GM12878 (cell line): Measurements from ENCODE around the gene KNSTRN. TPM values are rescaled to one million over a fixed set of nuclear protein-coding genes. Genes with fewer than 3 reads are reported as not detected.

Experiments
- PML ChIP-seq: IDR thresholded peaks from 2 replicates; pipeline ENCODE4 v1.6.1; 2012; ENCODE audit warnings: low read length, inconsistent platforms
- RCOR1 ChIP-seq: conservative IDR thresholded peaks from 2 replicates; pipeline ENCODE4 v1.6.1; 2012; ENCODE audit warnings: low read depth, low read length, improper control_type of control experiment
- polyA plus RNA-seq, 11 experiments: library from polyadenylated mRNA; depleted of rRNA in 4 of 11; unstranded in 6 of 11; stranded (reverse) in 5 of 11; fragments of >200 nt; fragmentation: Nextera tagmentation in 4 of 11; fragmentation: Illumina TruSeq in 1 of 11; extraction: Ambion mirVana in 4 of 11; extraction: Trizol in 1 of 11; gene quantifications; 1 replicate in 1 of 11; 2 replicates in 10 of 11; pipeline versions ENCODE4 v1.2.1 to v1.2.3, GENCODE V29; 2011 to 2016; ENCODE audit warnings: inconsistent platforms in 2 of 11, missing spikeins in 2 of 11, low read depth in 1 of 11
- total RNA-seq, 4 experiments: library from RNA; depleted of rRNA in 3 of 4; stranded (reverse); fragments of >200 nt in 3 of 4; fragmentation: Illumina TruSeq in 1 of 4; extraction: Trizol in 1 of 4; gene quantifications; 2 replicates each; pipeline versions ENCODE4 v1.2.1 to v1.2.3, GENCODE V29; 2013 to 2021
- TF ChIP-seq, protein P1 (sequence below): IDR thresholded peaks from 2 replicates; pipeline ENCODE4 v1.6.1; 2011; ENCODE audit warnings: low read depth, low read length, improper control_type of control experiment, borderline replicate concordance
- TF ChIP-seq, protein P2 (sequence below): IDR thresholded peaks from 2 replicates; pipeline ENCODE4 v1.6.1; 2011; ENCODE audit warnings: borderline replicate concordance, low read depth, mild to moderate bottlenecking, moderate library complexity, mixed read lengths, low read length; ENCODE audit not compliant: insufficient read depth; ENCODE audit errors: extremely low read length
- TF ChIP-seq, protein P3 (sequence below): fragments of 450-650 bp; IDR thresholded peaks from 2 replicates; pipeline ENCODE4 v1.6.1; 2017; ENCODE audit warnings: antibody characterized with exemption, mild to moderate bottlenecking, moderate library complexity

The KNSTRN gene
- total and polyA plus RNA-seq, 10 of the 15 experiments (the other 5 are each of a cell fraction or from before 2014, with no cell fraction given): 30.3 to 72.1 (median 47.1) TPM

DNA sequence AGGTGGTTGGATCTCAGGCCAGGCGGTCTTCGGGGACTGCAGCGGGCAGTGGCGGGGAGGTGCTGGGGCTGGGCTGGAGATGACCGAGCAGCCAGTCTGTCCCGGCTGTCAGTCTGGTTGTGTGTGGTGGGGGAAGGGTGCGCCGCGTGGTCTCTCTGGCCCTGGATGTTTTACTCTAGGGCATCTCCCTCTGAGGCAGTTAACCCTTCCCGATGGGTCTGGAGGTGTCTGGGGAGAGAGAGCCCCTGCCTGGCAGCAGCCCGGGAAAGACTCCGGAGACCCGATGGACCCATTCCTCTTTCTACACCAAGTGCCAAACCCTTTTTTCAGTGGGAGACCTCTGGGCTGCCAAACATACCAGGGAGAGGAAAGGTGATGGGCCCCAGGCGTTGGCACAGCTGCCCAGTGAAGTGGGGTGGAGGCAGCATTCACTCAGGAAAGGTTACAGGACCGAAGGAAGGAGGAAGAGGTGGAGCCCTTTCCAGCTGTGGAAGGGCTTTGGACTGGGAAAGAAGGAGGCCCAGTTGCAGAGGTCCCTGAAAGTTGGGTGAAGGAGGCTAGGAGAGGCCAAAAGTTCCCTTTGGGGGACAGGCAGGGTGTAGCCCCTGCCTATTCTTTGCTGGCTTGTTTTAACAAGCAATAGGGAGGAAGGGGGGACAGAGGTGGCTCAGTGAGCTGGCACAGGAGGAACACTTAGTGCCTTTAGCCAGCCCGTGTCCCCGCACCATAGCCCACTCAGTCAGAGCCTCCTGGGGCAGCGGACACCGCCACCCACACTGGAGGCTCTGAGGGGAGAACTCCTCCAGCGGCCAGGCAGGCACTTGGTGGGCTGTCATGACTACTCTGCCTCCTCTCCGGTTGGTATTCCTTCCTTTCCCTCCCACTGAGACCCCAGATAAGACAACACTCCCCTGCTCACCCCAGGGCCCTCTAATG, 55.5 kb downstream of the KNSTRN start (continued):
- TF ChIP-seq, protein P1, sequence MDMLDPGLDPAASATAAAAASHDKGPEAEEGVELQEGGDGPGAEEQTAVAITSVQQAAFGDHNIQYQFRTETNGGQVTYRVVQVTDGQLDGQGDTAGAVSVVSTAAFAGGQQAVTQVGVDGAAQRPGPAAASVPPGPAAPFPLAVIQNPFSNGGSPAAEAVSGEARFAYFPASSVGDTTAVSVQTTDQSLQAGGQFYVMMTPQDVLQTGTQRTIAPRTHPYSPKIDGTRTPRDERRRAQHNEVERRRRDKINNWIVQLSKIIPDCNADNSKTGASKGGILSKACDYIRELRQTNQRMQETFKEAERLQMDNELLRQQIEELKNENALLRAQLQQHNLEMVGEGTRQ: no peak
- TF ChIP-seq, protein P2, sequence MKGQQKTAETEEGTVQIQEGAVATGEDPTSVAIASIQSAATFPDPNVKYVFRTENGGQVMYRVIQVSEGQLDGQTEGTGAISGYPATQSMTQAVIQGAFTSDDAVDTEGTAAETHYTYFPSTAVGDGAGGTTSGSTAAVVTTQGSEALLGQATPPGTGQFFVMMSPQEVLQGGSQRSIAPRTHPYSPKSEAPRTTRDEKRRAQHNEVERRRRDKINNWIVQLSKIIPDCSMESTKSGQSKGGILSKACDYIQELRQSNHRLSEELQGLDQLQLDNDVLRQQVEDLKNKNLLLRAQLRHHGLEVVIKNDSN: no peak
- TF ChIP-seq RCOR1 (no peak), PML (no peak)
- TF ChIP-seq, protein P3, sequence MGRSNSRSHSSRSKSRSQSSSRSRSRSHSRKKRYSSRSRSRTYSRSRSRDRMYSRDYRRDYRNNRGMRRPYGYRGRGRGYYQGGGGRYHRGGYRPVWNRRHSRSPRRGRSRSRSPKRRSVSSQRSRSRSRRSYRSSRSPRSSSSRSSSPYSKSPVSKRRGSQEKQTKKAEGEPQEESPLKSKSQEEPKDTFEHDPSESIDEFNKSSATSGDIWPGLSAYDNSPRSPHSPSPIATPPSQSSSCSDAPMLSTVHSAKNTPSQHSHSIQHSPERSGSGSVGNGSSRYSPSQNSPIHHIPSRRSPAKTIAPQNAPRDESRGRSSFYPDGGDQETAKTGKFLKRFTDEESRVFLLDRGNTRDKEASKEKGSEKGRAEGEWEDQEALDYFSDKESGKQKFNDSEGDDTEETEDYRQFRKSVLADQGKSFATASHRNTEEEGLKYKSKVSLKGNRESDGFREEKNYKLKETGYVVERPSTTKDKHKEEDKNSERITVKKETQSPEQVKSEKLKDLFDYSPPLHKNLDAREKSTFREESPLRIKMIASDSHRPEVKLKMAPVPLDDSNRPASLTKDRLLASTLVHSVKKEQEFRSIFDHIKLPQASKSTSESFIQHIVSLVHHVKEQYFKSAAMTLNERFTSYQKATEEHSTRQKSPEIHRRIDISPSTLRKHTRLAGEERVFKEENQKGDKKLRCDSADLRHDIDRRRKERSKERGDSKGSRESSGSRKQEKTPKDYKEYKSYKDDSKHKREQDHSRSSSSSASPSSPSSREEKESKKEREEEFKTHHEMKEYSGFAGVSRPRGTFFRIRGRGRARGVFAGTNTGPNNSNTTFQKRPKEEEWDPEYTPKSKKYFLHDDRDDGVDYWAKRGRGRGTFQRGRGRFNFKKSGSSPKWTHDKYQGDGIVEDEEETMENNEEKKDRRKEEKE: no peak
- TF ChIP-seq, all 136 proteins: peak for 0
